ENCODE measurements around the gene PPM1E. TPM values are rescaled to one million over a fixed set of nuclear protein-coding genes. Genes with fewer than 3 reads are reported as not detected.

PPM1E gene
- total and polyA plus RNA-seq, 2 of the 8 experiments (the other 6 are each of a cell fraction or from before 2014, with no cell fraction given) = 5.0 to 10.4 TPM

DNA sequence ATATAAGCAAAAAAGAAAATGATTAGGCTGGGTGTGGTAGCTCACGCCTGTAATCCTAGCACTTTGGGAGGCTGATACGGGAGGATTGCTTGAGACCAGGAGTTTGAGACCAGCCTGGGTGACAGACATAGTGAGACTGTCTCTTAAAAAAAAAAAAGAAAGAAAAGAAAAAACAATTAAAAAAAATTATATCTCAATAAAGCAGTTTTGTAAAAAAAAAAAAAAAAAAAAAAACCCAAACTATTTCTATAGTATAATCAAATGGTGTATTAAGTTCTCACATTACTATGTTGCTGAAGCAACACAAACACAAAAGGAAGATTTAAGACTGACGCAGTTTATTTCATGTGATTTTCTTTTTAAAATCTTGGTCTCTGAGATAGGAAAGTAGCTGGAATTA lies 210.6 kb downstream of the PPM1E start:
- H3K56ac ChIP-seq (replicated peaks; ENCODE audit: insufficient read length, low read depth, low read length) = no peak overlapping the region
- no peak for FAIRE-seq
- no peak for DNase-seq (ENCODE audit: low read depth in 1 of 2, low spot score in 2 of 2)
- H3K27me3 ChIP-seq (replicated peaks in 1 of 4; ENCODE audit: control insufficient read depth in 3 of 4, extremely low read depth in 1 of 4, insufficient read depth in 3 of 4, low read length in 3 of 4) = no peaks in the 10 kb centered on the region
- H3K23me2 ChIP-seq (ENCODE audit: low read depth, low read length) = no peaks in the 10 kb centered on the region
- H3K23ac ChIP-seq (ENCODE audit: insufficient read length) = no peak overlapping the region
- 94% methylated on average over 3 of the region's 3 CpGs; no CpG with 5 or more reads in 1 of the 2 experiments for WGBS, 2 experiments (ENCODE audit: extremely low coverage in 1 of 2, insufficient coverage in 1 of 2, insufficient read length in 1 of 2, insufficient replicate concordance in 2 of 2, low coverage in 1 of 2, low lambda C conversion rate in 2 of 2, missing lambda C conversion rate in 1 of 2)
- H3K18ac ChIP-seq (ENCODE audit: extremely low read depth, low read length) = no peak overlapping the region
- H2AFZ ChIP-seq (ENCODE audit: low read length) = no peak overlapping the region
- H3K4me3 ChIP-seq (ENCODE audit: extremely low read depth in 1 of 4, insufficient read depth in 2 of 4, low read depth in 3 of 4, low read length in 4 of 4) = no peak overlapping the region
- H3K27ac ChIP-seq (ENCODE audit: low read depth, low read length) = no peak overlapping the region
- H2BK12ac ChIP-seq (ENCODE audit: low read depth, low read length) = no peak overlapping the region
- H4K5ac ChIP-seq (ENCODE audit: insufficient read length, low read depth, low read length) = no peak overlapping the region
- H2BK5ac ChIP-seq (ENCODE audit: low read depth, low read length) = no peak overlapping the region
- no peak overlapping the region for H4K91ac ChIP-seq (replicated peaks; ENCODE audit: insufficient read length, low read length)
- H3K4me2 ChIP-seq (ENCODE audit: insufficient read depth in 1 of 2, low read depth in 2 of 2, low read length in 2 of 2) = no peak overlapping the region
- H3K4me1 ChIP-seq (replicated peaks in 1 of 4; ENCODE audit: control insufficient read depth in 3 of 4, insufficient read depth in 4 of 4, low read length in 3 of 4) = peaks cover 2 to 13% (median 9%) of the 10 kb centered on the region in 4 experiments; a peak in 4 of 7 replicates
- no peaks in the 10 kb centered on the region for H3K79me1 ChIP-seq (ENCODE audit: low read depth, low read length)
- no peak overlapping the region for H2AK5ac ChIP-seq (ENCODE audit: low read depth, low read length)
- H4K8ac ChIP-seq (ENCODE audit: extremely low read depth, insufficient read depth, low read length) = no peak overlapping the region
- no peaks in the 10 kb centered on the region for H4K20me1 ChIP-seq (replicated peaks in 1 of 2; ENCODE audit: control insufficient read depth in 1 of 2, insufficient read depth in 2 of 2, low read length in 2 of 2)
- no peak overlapping the region for H2BK20ac ChIP-seq (ENCODE audit: low read length)
- no peak overlapping the region for H3K4ac ChIP-seq (replicated peaks; ENCODE audit: insufficient read length, low read depth, low read length)
- H3K9ac ChIP-seq (replicated peaks in 1 of 4; ENCODE audit: extremely low read depth in 1 of 4, low read depth in 3 of 4, low read length in 3 of 4) = no peak overlapping the region
- CTCF ChIA-PET (ENCODE audit: partially characterized antibody) = interaction anchor here (0.6 to 0.8 kb wide), 2 partner anchors 21 to 144 kb away, joined by 3 to 7 read pairs; no protein-coding TSS in a partner anchor
- no peaks in the 10 kb centered on the region for H3K79me2 ChIP-seq (ENCODE audit: control insufficient read depth in 1 of 2, insufficient read depth in 2 of 2, low read length in 2 of 2)
- H3K36me3 ChIP-seq (ENCODE audit: control insufficient read depth in 2 of 4, insufficient read depth in 4 of 4, low read length in 3 of 4) = no peaks in the 10 kb centered on the region
- H3K9me3 ChIP-seq (ENCODE audit: insufficient read depth in 2 of 2, low read depth in 1 of 2, low read length in 1 of 2) = no peaks in the 10 kb centered on the region
- TF ChIP-seq NRF1 (IDR thresholded peaks at IDR 0.05; ENCODE audit: low read depth, low read length) = no peak
- no peak for TF ChIP-seq GABPA (IDR thresholded peaks at IDR 0.05; ENCODE audit: borderline replicate concordance, insufficient read depth, low read length)
- no peak overlapping the region for H2BK15ac ChIP-seq (ENCODE audit: low read length)
- H3K14ac ChIP-seq (ENCODE audit: insufficient read length) = no peak overlapping the region
- POLR2A ChIA-PET (ENCODE audit: partially characterized antibody) = no interaction called here
- no peak overlapping the region for H2BK120ac ChIP-seq (replicated peaks; ENCODE audit: low read depth, low read length)

All from H1 (cell line).